T follicular helper cell (primary cell): ENCODE results near the gene ITGB2.

Experiments
- DNase-seq: peaks from one replicate; pipeline ENCODE4 v3.0.0-alpha.2; 2020; ENCODE audit warnings: low read depth

ITGB2 gene

GRCh38 chr21:44910229-44911067 is 10.3 kb downstream of the ITGB2 start:
- no peak for DNase-seq

- DNase-seq, result no peak
These were observed 11.0 kb downstream of the ITGB2 start for GRCh38 chr21:44909719-44910118.

GRCh38 chr21:44908908-44909307 is 11.8 kb downstream of the ITGB2 start:
- DNase-seq, result no peak

- DNase-seq, result no peak
These were observed 12.5 kb downstream of the ITGB2 start for GRCh38 chr21:44907966-44908895.

- no peak for DNase-seq
These were observed 13.3 kb downstream of the ITGB2 start for GRCh38 chr21:44907225-44907965.

- no peak for DNase-seq
These were observed 15.0 kb downstream of the ITGB2 start for GRCh38 chr21:44905728-44906090.

GRCh38 chr21:44905016-44905727 is 15.5 kb downstream of the ITGB2 start:
- DNase-seq, result no peak

GRCh38 chr21:44904141-44904923 is 16.4 kb downstream of the ITGB2 start:
- DNase-seq, result no peak

- DNase-seq, result no peak
These were observed 17.0 kb downstream of the ITGB2 start for GRCh38 chr21:44903689-44904088.

GRCh38 chr21:44903050-44903685 is 17.5 kb downstream of the ITGB2 start:
- no peak for DNase-seq

GRCh38 chr21:44902268-44903049 is 18.2 kb downstream of the ITGB2 start:
- DNase-seq, result no peak

- DNase-seq, result no peak
These were observed 19.2 kb downstream of the ITGB2 start for GRCh38 chr21:44901391-44902074.

- no peak for DNase-seq
These were observed 20.0 kb downstream of the ITGB2 start for GRCh38 chr21:44900559-44901251.

- DNase-seq, result no peak
These were observed 20.7 kb downstream of the ITGB2 start for GRCh38 chr21:44899768-44900558.

- no peak for DNase-seq
These were observed 21.6 kb downstream of the ITGB2 start for GRCh38 chr21:44898851-44899767.

GRCh38 chr21:44898011-44898488 is 22.6 kb downstream of the ITGB2 start:
- DNase-seq, result no peak
